Measurements from ENCODE around the gene HRH3. TPM values are rescaled to one million over a fixed set of nuclear protein-coding genes. Genes with fewer than 3 reads are reported as not detected.

Gene HRH3
- total RNA-seq, 1 experiment from 2014 or later = 1.8 TPM

- H3K36me3 Mint-ChIP-seq (ENCODE audit: insufficient read depth in 1 of 3, low read depth in 3 of 3) = no peaks in the 10 kb centered on the region
- Histone ChIP-seq H2AK5ac (ENCODE audit: insufficient read length, low read length) (no peak overlapping the region), H2BK5ac (ENCODE audit: insufficient read length, low read length) (no peak overlapping the region), H4K5ac (ENCODE audit: insufficient read length, low read depth, low read length) (no peak overlapping the region), H3K4me2 (ENCODE audit: insufficient read depth, insufficient read length, low read length) (no peak overlapping the region), H3K23me2 (ENCODE audit: insufficient read length, low read depth, low read length, poor library complexity, severe bottlenecking) (no peaks in the 10 kb centered on the region), H3K56ac (ENCODE audit: insufficient read length, low read depth, low read length) (no peak overlapping the region), H4K20me1 (ENCODE audit: control insufficient read depth, insufficient read depth, insufficient read length) (no peaks in the 10 kb centered on the region), H4K91ac (ENCODE audit: insufficient read length, low read depth, low read length) (no peak overlapping the region), H2AFZ (ENCODE audit: low read length) (no peak overlapping the region), H3T11ph (ENCODE audit: low read length) (no peak overlapping the region), H3K9me3 (ENCODE audit: control insufficient read depth, low read depth, low read length) (no peaks in the 10 kb centered on the region), H3K79me2 (ENCODE audit: insufficient read depth, low read length) (no peaks in the 10 kb centered on the region), H3K18ac (ENCODE audit: insufficient read length, low read depth, low read length) (no peak overlapping the region), H3K14ac (ENCODE audit: insufficient read depth, low read length) (no peak overlapping the region), H2BK20ac (ENCODE audit: low read depth, low read length, poor library complexity, severe bottlenecking) (no peak overlapping the region), H3K4ac (ENCODE audit: low read depth, low read length) (no peak overlapping the region), H3K27me3 (ENCODE audit: insufficient read depth, low read length) (no peaks in the 10 kb centered on the region), H3K27ac (ENCODE audit: insufficient read length, low read depth, low read length) (no peak overlapping the region), H3K23ac (ENCODE audit: insufficient read length, low read depth, low read length) (no peak overlapping the region), H3K4me1 (ENCODE audit: insufficient read depth, low read length) (no peaks in the 10 kb centered on the region), H4K8ac (replicated peaks; ENCODE audit: insufficient read length, low read depth, low read length) (no peak overlapping the region), H2BK120ac (ENCODE audit: low read depth, low read length, poor library complexity, severe bottlenecking) (no peak overlapping the region), H2BK12ac (ENCODE audit: insufficient read length, low read depth, low read length) (no peak overlapping the region), H2BK15ac (ENCODE audit: low read depth, low read length) (no peak overlapping the region), H3K79me1 (ENCODE audit: insufficient read depth, low read depth, low read length, poor library complexity, severe bottlenecking) (no peaks in the 10 kb centered on the region), H3K9ac (ENCODE audit: extremely low read depth, insufficient read length, low read length) (no peak overlapping the region)
- no CpG with 5 or more reads among the region's 21 CpGs for WGBS (ENCODE audit: extremely low coverage, insufficient read length, low lambda C conversion rate)
- no peaks in the 10 kb centered on the region for H3K9me3 Mint-ChIP-seq
- DNase-seq = no peak
- no peak for TF ChIP-seq CTCF (conservative IDR thresholded peaks at IDR 0.05)
- no peak overlapping the region for H3K27ac Mint-ChIP-seq
- H3K4me1 Mint-ChIP-seq = peaks cover 4 to 19% of the 10 kb centered on the region in 2 experiments
- peaks cover 20% of the 10 kb centered on the region for H3K27me3 Mint-ChIP-seq (ENCODE audit: low read depth)
- H3K4me3 Mint-ChIP-seq = no peak overlapping the region
Measured at GRCh38 chr20:62210496-62210855, 9.6 kb downstream of the HRH3 start.
